Neural crest cell (in vitro differentiated cells): ENCODE measurements around the gene SCAF8. TPM values are rescaled to one million over a fixed set of nuclear protein-coding genes. Genes with fewer than 3 reads are reported as not detected.

Experiments
- DNase-seq: peaks from one replicate; pipeline ENCODE4 v3.0.0; 2021; ENCODE audit warnings: low read depth, mixed read lengths, low spot score
- H3K27ac Mint-ChIP-seq: one replicate; pipeline ENCODE4 v1.8.0; 2021; ENCODE audit warnings: mild to moderate bottlenecking, mixed read lengths; ENCODE audit not compliant: unreplicated experiment
- H3K27me3 Mint-ChIP-seq: 2 replicates; pipeline ENCODE4 v1.8.0; 2021; ENCODE audit warnings: low read depth, mild to moderate bottlenecking, mixed read lengths
- H3K36me3 Mint-ChIP-seq: 2 replicates; pipeline ENCODE4 v1.8.0; 2021; ENCODE audit warnings: low read depth, mild to moderate bottlenecking, mixed read lengths
- H3K4me1 Mint-ChIP-seq: 2 replicates; pipeline ENCODE4 v1.8.0; 2021; ENCODE audit warnings: mixed read lengths
- H3K4me3 Mint-ChIP-seq: one replicate; pipeline ENCODE4 v1.8.0; 2021; ENCODE audit warnings: mild to moderate bottlenecking, mixed read lengths
- H3K9me3 Mint-ChIP-seq: 2 replicates; pipeline ENCODE4 v1.8.0; 2021; ENCODE audit warnings: mixed read lengths
- total RNA-seq: library from RNA; stranded (reverse); gene quantifications from 2 replicates; pipeline ENCODE4 v1.2.1, GENCODE V29; 2021
- TF ChIP-seq, protein P1 (sequence below): fragments of 200-600 bp; sonication (generic); conservative IDR thresholded peaks from 2 replicates; pipeline ENCODE4 v1.5.0; 2021; ENCODE audit warnings: antibody characterized with exemption, mild to moderate bottlenecking

SCAF8 gene
- total RNA-seq, 1 donor from 2014 or later, result 63.6 TPM

- no peaks in the 10 kb centered on the region for H3K9me3 Mint-ChIP-seq
- H3K36me3 Mint-ChIP-seq, result no peaks in the 10 kb centered on the region
- DNase-seq, result no peak
- H3K27me3 Mint-ChIP-seq, result no peaks in the 10 kb centered on the region
- TF ChIP-seq, protein P1, sequence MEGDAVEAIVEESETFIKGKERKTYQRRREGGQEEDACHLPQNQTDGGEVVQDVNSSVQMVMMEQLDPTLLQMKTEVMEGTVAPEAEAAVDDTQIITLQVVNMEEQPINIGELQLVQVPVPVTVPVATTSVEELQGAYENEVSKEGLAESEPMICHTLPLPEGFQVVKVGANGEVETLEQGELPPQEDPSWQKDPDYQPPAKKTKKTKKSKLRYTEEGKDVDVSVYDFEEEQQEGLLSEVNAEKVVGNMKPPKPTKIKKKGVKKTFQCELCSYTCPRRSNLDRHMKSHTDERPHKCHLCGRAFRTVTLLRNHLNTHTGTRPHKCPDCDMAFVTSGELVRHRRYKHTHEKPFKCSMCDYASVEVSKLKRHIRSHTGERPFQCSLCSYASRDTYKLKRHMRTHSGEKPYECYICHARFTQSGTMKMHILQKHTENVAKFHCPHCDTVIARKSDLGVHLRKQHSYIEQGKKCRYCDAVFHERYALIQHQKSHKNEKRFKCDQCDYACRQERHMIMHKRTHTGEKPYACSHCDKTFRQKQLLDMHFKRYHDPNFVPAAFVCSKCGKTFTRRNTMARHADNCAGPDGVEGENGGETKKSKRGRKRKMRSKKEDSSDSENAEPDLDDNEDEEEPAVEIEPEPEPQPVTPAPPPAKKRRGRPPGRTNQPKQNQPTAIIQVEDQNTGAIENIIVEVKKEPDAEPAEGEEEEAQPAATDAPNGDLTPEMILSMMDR, result no peak
- no peak overlapping the region for H3K27ac Mint-ChIP-seq
- no peak overlapping the region for H3K4me3 Mint-ChIP-seq
- H3K4me1 Mint-ChIP-seq, result no peaks in the 10 kb centered on the region
Observed at GRCh38 chr6:154696661-154697060, 36.6 kb upstream of the SCAF8 start.

- Mint-ChIP-seq H3K4me3 (no peak overlapping the region), H3K9me3 (no peaks in the 10 kb centered on the region), H3K27ac (no peak overlapping the region), H3K27me3 (peaks cover 2% of the 10 kb centered on the region), H3K36me3 (no peaks in the 10 kb centered on the region), H3K4me1 (no peaks in the 10 kb centered on the region)
- no peak for DNase-seq
- TF ChIP-seq, protein P1, result no peak
Observed at GRCh38 chr6:154703124-154703523, 30.1 kb upstream of the SCAF8 start.

GRCh38 chr6:154705471-154706113 is 27.6 kb upstream of the SCAF8 start:
- H3K27ac Mint-ChIP-seq, result no peak overlapping the region
- H3K36me3 Mint-ChIP-seq, result no peaks in the 10 kb centered on the region
- no peak overlapping the region for H3K4me3 Mint-ChIP-seq
- no peaks in the 10 kb centered on the region for H3K4me1 Mint-ChIP-seq
- TF ChIP-seq, protein P1, result no peak
- H3K27me3 Mint-ChIP-seq, result peaks cover 2% of the 10 kb centered on the region
- no peak for DNase-seq
- no peaks in the 10 kb centered on the region for H3K9me3 Mint-ChIP-seq

GRCh38 chr6:154706389-154706788 is 26.8 kb upstream of the SCAF8 start:
- Mint-ChIP-seq H3K27me3 (peaks cover 2% of the 10 kb centered on the region), H3K27ac (no peak overlapping the region), H3K36me3 (no peaks in the 10 kb centered on the region), H3K4me1 (no peaks in the 10 kb centered on the region), H3K9me3 (no peaks in the 10 kb centered on the region), H3K4me3 (no peak overlapping the region)
- TF ChIP-seq, protein P1, result no peak
- DNase-seq, result no peak

DNA sequence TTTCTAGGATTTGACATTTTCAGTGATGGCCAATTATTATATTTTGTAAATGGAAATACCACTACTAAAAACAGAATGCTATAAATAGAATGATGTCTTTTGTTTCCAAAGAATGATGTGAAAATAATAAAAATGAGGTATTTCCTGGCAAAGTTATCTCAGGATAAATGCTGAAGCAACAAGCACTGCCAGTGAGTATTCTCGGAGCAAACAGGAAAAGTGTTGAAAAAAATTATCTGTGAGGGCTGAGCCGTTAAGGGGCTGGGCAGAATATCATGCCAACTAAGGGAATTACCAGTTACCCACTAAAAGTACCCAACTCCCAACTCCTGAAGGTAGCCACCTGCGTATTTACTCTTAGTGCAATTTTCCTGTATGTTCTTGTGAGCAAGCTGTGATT is 23.6 kb upstream of the SCAF8 start:
- no peak for DNase-seq
- TF ChIP-seq, protein P1, result no peak
- no peaks in the 10 kb centered on the region for H3K36me3 Mint-ChIP-seq
- no peak overlapping the region for H3K4me3 Mint-ChIP-seq
- peaks cover 5% of the 10 kb centered on the region for H3K4me1 Mint-ChIP-seq
- H3K27ac Mint-ChIP-seq, result no peak overlapping the region
- no peaks in the 10 kb centered on the region for H3K27me3 Mint-ChIP-seq
- no peaks in the 10 kb centered on the region for H3K9me3 Mint-ChIP-seq
